Adrenal gland (tissue), 5 donors: Measurements from ENCODE around the gene ADAMTS16.

ENCODE experiments used
- CTCF ChIP-seq, 6 experiments: fragments of 450-650 bp in 4 of 6; fragments of 200-600 bp in 2 of 6; sonication (generic) in 1 of 6; IDR thresholded peaks; 1 replicate in 5 of 6; 2 replicates in 1 of 6; pipeline versions ENCODE4 v1.5.1 to v1.8.0; 2016 to 2021; ENCODE audit warnings: antibody characterized with exemption in 6 of 6, mild to moderate bottlenecking in 2 of 6, moderate library complexity in 1 of 6
- POLR2A ChIP-seq, 2 donors: fragments of 450-650 bp; IDR thresholded peaks; one replicate each; pipeline ENCODE4 v1.6.1; 2017; ENCODE audit warnings: antibody characterized with exemption in 2 of 2, mild to moderate bottlenecking in 2 of 2, moderate library complexity in 1 of 2
- donor health status: DM: no; HTN: no; CAD: no.

GRCh38 chr5:5191906-5192305 lies 51.8 kb downstream of the ADAMTS16 start:
- no peak for TF ChIP-seq CTCF (IDR thresholded peaks at IDR 0.05)
- no peak for TF ChIP-seq POLR2A (IDR thresholded peaks at IDR 0.05)
